Muscle layer of colon (tissue), 2 donors: ENCODE data around the gene PCSK6.

Experiments used
- H3K27ac ChIP-seq: one replicate; pipeline ENCODE4 v1.7.0; 2013; ENCODE audit warnings: low read depth, mild to moderate bottlenecking, low read length, moderate library complexity
- H3K27me3 ChIP-seq, 2 donors: one replicate each; pipeline ENCODE4 v1.7.0; 2013; ENCODE audit warnings: low read length in 2 of 2, mild to moderate bottlenecking in 2 of 2; ENCODE audit not compliant: insufficient read depth in 2 of 2, control insufficient read depth in 1 of 2
- H3K36me3 ChIP-seq: one replicate; pipeline ENCODE4 v1.7.0; 2013; ENCODE audit warnings: mild to moderate bottlenecking, low read length; ENCODE audit not compliant: insufficient read depth
- H3K4me1 ChIP-seq: one replicate; pipeline ENCODE4 v1.7.0; 2013; ENCODE audit warnings: mild to moderate bottlenecking, low read length; ENCODE audit not compliant: insufficient read depth
- H3K4me3 ChIP-seq, 2 donors: one replicate each; pipeline ENCODE4 v1.7.0; 2013; ENCODE audit warnings: low read length in 2 of 2, low read depth in 1 of 2, mild to moderate bottlenecking in 1 of 2, moderate library complexity in 1 of 2
- H3K9ac ChIP-seq: one replicate; pipeline ENCODE4 v1.7.0; 2013; ENCODE audit warnings: low read length
- H3K9me3 ChIP-seq: one replicate; pipeline ENCODE4 v1.7.0; 2013; ENCODE audit warnings: mild to moderate bottlenecking, low read length
- donor health status: abdominal sarcoma.
- donor health status: Adenocarcinoma of cecum.

The PCSK6 gene

DNA sequence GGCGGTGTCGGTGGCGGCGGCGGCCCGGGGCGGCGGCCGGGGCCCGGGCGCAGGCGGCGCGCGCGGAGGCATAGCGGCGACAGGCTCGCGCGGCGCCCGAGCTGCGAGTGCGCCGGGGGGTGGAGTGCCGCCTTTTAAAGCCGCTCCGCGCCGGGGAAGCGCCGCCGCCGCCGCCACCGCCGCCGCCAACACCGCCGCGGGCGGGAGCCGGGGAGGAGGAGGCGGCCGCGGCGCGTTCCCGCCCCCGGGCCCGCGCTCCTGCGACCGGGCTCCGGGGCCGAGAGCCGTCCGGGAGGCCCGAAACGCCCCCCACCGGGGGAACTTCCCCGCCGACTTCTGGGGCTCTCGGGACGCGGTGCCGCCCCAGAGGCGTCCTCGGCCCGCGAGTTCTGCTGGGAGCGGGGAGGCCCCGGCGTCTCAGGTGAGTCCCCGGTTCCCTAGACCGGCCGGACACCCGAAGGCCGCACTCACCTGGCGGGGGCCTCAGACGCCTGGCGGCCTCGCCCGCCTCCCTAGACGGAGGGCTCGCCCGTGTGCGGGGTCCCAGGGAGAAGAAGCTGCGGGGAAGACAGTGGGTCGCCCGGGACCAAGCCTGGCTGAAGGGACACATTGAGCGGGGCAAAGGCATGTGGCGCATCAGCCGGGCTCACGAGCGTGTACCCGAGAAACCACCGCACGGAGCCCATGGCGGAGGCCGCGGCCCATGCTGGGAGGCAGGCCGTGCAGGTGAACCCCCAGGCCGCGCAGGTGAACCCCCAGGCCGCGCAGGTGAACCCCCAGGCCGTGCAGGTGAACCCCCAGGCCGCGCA lies at the start of gene PCSK6:
Gene PCSK6 (minus strand): TSS at position 109 of the 809 bp plus-strand sequence. CDS start 37 bp downstream, at position 72.
- Histone ChIP-seq H3K9me3 (no peaks in the 10 kb centered on the region), H3K4me1 (no peaks in the 10 kb centered on the region), H3K4me3 (no peak within 1 kb of the TSS), H3K27ac (no peak within 1 kb of the TSS), H3K9ac (no peak within 1 kb of the TSS), H3K36me3 (no peaks in the 10 kb centered on the region), H3K27me3 (peaks cover 4 to 11% of the 10 kb centered on the region in 2 donors)

DNA sequence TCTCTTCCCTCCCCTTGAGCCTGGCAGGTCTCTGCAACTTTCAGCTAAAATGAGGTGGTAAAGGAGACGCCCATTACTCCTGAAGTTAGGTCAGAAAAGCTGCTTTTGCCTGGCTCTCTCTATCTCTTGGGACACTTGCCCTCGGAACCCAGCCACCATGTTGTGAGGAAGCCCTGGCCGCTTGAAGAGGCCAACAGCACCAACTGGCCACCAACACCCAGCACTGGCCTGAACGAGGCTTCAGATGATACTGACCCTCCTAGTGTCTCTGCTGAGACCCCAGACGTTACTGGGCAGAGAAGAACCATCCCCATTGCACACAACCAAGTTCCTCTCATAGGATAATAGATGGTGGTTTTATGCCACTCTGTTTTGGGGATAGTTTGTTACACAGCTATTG lies 49.5 kb upstream of the PCSK6 start:
- no peak overlapping the region for H3K4me3 ChIP-seq
- H3K27me3 ChIP-seq = no peaks in the 10 kb centered on the region
- no peak overlapping the region for H3K9ac ChIP-seq
- no peaks in the 10 kb centered on the region for H3K9me3 ChIP-seq
- H3K4me1 ChIP-seq = no peaks in the 10 kb centered on the region
- no peaks in the 10 kb centered on the region for H3K36me3 ChIP-seq
- H3K27ac ChIP-seq = no peak overlapping the region

DNA sequence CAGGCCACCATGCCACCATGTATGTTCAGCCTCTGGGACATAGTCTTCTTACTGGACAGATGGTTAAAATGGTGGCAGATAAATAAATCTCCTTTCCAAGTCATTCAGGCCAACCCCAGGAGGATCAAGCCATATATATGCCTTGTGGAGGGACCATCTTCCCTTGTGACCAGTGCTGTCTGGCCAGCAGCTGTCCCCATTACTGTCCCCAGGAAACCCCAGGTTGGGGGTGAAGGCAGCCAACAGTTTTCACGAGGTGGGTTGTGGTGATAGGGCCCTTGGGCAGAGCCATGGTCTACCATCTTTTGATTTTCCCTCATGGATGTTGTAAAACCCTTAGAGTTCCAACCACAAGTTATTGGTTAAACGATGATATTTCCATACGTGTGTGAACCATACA lies 48.7 kb upstream of the PCSK6 start:
- peaks cover 0 to 1% of the 10 kb centered on the region in 2 donors for H3K27me3 ChIP-seq
- no peak overlapping the region for H3K27ac ChIP-seq
- no peaks in the 10 kb centered on the region for H3K9me3 ChIP-seq
- no peak overlapping the region for H3K4me3 ChIP-seq
- no peak overlapping the region for H3K9ac ChIP-seq
- H3K36me3 ChIP-seq = no peaks in the 10 kb centered on the region
- no peaks in the 10 kb centered on the region for H3K4me1 ChIP-seq

DNA sequence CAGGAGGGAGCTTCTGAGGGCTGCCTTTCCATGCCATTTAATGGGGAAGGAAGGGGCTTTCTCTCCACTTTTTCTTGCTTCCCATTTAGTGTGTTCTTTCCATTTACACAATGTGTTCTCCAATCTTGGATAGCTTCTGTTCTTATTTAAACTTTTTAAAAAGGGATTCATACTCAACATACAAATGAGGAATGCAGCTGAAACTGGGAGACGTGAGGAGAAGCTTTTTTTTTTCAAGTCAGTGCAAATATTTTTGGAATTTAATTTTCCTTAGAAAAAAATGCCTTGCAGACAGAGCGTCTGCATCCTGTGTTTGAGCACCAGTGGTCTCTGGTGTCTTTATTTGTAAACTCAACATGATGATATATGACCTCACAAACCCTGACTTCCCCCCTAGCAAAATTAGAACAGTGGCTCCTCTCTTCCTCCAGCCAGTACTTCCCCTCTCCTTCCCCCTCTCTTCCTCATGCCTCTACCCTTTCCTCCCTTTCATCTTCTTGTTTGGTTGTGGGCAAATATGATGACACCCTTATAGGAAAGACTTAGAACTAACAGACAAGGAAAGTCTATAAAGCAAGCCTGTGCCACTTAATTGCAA lies 48.1 kb upstream of the PCSK6 start:
- Histone ChIP-seq H3K27ac (no peak overlapping the region), H3K36me3 (no peaks in the 10 kb centered on the region)

DNA sequence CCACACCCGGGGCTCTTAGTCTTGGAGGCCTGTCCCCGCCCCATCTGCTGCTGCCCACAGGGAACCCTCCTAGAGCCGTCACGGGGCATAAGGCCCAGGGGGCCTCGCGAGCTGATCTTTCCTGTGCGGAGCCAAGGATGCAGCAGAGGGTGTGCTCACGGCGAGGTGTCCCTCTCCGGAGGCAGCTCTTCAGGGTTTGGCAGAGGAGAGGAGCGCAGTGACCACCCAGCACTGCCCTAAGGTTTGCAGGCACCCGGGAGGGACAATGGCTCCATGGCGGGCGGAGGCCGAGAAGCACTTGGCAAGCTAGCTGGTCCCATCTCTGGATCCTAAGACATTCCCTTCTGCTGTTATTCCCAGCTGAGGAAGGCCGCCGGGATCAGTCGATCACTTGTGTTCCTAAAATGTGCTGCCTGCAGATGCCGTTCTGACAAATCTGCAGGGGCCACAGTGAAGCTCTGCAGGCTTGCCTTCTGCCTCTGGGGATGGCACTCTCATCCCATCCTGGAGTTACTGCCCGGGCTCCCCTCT lies 47.4 kb upstream of the PCSK6 start:
- no peak overlapping the region for H3K4me3 ChIP-seq
- no peak overlapping the region for H3K27ac ChIP-seq
- no peaks in the 10 kb centered on the region for H3K9me3 ChIP-seq
- no peak overlapping the region for H3K9ac ChIP-seq
- H3K27me3 ChIP-seq = peaks cover 0 to 4% of the 10 kb centered on the region in 2 donors
- no peaks in the 10 kb centered on the region for H3K36me3 ChIP-seq
- no peaks in the 10 kb centered on the region for H3K4me1 ChIP-seq

More for the DNA sequence above, 48.1 kb upstream of the PCSK6 start:
- H3K27me3 ChIP-seq = peaks cover 0 to 4% of the 10 kb centered on the region in 2 donors
- H3K4me3 ChIP-seq = no peak overlapping the region
- no peaks in the 10 kb centered on the region for H3K9me3 ChIP-seq
- no peaks in the 10 kb centered on the region for H3K4me1 ChIP-seq
- H3K9ac ChIP-seq = no peak overlapping the region

DNA sequence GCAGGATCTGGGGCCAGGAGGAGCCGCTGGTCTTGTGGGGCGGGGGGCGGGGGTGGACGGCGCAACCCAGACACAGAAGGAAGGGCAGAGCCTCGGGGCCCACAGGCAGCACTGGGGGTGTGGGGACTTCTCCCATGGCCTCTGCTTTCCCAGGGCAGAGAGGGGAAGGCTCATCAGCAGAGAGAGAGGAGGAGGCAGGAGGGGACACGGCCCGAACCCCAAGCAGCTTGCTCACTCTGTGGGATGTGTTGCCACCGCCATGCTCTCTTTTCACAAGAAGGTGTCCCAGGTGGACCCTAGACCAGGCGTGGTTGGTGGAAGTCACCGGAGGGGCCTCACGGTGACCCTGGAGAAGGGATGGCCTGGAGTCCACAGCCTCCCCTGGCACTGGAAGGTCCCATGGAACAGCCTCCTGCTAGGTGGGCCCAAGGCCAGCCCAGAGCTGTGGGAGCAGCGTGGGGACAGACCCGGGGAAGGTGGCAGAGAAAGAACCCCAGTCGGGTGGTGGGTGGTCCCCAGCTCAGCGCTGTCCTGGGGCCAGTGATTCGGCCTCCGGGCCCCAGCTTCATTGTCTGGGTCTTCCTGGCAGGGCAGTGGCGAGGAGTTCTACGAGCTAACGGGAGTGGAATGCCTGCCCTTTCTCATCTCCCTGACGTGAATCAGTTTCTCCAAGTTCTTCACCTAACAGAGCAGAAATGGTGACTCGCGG lies 46.8 kb upstream of the PCSK6 start:
- no peak overlapping the region for H3K9ac ChIP-seq
- H3K27me3 ChIP-seq = peaks cover 0 to 4% of the 10 kb centered on the region in 2 donors
- no peak overlapping the region for H3K4me3 ChIP-seq
- H3K27ac ChIP-seq = no peak overlapping the region
- H3K9me3 ChIP-seq = no peaks in the 10 kb centered on the region
- H3K36me3 ChIP-seq = no peaks in the 10 kb centered on the region
- H3K4me1 ChIP-seq = no peaks in the 10 kb centered on the region

DNA sequence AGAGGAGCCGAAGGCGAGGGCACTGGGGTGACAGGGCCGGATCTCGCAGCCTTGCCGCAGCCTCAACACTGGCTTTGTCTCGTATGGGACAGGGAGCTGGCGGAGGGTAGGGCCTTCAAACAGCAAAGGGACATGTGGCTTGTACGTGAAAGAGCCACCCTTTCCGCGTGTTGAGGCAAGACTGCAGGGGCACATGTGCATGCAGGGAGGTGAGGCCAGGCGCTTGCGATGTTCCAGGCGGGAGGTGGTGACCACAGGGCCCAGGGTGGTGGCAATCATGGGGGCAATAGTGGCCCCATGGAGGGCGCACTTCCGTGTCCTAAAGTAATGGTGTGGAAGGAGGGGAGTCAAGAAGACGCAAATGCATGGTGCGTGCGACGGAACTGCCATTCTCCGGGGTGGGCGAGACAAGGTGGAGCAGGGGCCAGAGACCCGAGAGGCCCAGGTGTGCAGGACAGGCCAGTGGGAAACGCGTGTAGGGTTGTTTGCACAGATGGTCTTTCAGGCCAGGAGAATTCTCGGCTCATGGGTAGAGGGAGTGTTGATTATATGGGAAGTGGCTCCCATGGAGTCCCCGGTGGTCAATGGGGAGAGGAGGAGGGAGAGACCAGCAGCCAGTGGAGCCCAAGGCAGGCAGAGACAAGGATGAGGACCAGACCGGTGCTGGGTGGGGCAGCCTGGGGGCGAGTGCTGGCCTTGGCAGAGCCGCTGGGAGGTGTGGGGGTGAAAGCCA lies 45.8 kb upstream of the PCSK6 start:
- Histone ChIP-seq H3K27ac (no peak overlapping the region), H3K4me3 (no peak overlapping the region), H3K36me3 (no peaks in the 10 kb centered on the region), H3K27me3 (peaks cover 0 to 4% of the 10 kb centered on the region in 2 donors), H3K4me1 (no peaks in the 10 kb centered on the region), H3K9me3 (no peaks in the 10 kb centered on the region), H3K9ac (no peak overlapping the region)

DNA sequence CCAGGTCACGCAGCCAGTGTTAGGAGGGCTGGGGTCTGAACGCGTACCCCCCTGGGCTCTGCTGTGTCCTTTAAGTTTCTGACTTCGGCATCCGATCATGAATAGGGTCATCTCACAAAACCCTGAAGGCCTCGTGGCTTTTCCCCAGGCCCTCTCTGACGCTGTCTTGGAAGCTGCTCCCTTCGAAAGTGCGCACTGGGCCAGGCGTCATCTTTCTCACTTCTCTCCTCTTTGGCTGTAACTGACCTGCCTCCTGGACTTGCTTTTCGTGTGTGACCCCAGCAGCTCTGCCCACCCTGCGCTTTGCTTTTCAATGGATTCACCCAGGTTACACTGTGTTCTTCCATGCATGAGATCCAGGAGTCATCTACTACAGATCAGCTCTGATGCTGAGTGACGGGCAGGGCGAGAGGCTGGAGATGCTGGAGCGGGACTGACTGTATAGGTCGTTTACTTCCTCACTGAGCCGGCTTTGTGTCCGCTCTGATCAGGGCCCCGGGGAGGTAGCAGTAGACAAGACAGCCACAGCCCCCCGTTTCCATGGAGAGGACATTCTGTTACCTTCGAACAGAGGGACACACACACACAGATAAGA lies 45.0 kb upstream of the PCSK6 start:
- Histone ChIP-seq H3K4me3 (no peak overlapping the region), H3K4me1 (peaks cover under 1% of the 10 kb centered on the region), H3K27me3 (peaks cover 0 to 4% of the 10 kb centered on the region in 2 donors), H3K36me3 (no peaks in the 10 kb centered on the region), H3K27ac (no peak overlapping the region), H3K9ac (no peak overlapping the region), H3K9me3 (no peaks in the 10 kb centered on the region)

DNA sequence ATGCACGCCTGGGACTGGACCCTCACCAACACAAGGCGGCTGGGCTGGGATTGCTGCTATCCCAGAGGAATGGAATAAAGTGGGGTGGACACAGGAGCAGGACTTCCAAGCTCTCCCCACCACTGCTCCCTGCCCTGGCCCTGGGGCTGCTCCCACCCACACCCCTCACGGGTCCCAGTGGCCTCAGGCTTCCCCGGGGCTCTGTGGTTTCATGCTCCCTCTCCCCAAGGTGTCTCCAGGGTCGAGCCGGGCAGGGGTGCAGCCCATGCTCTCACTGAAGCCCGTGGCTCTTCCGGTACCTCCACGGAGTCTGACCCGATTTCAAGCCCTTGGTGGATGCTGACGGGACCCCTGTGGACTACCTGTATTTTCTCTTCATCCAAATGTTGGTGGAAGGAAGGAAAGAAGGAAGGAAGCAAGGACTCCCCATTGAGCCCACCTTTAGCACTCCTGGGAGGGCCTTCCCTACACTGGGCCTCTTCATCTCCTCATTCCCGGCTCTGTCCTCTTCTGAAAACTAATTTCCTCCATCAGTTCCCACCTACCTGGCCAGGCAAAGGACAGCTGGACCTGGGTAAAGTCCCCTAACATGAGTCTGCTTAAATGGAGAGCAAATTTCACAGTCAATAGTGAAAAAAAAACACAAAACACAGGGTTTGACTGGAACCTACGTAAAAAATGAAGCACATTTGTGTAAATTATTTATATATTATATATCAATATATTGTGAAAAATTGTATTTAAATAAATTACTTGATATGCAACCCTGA lies 44.0 kb upstream of the PCSK6 start:
- Histone ChIP-seq H3K27ac (no peak overlapping the region), H3K9ac (no peak overlapping the region), H3K4me1 (peaks cover 10% of the 10 kb centered on the region), H3K4me3 (no peak overlapping the region), H3K36me3 (no peaks in the 10 kb centered on the region), H3K27me3 (peaks cover 0 to 4% of the 10 kb centered on the region in 2 donors), H3K9me3 (no peaks in the 10 kb centered on the region)

DNA sequence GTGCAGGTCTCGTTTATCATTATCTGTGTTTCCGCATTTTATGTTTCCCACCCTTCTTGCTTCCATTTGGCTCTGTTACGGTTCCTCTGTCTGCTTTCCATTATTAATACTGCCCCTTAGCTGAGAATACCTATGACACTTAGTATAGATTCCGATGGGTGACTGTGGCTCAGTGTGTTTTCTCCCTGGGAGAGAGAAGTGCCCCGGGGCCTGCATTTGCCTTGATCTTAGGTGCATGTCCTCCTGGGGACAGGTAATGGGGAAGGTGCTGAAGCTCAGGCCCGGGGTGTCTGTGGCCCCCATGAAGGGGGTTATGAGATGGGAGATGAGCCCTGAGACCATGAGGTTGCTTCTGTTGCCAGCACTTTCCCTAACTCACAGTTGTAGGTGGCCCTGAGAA lies 43.4 kb upstream of the PCSK6 start:
- H3K9me3 ChIP-seq = no peaks in the 10 kb centered on the region
- no peaks in the 10 kb centered on the region for H3K36me3 ChIP-seq
- no peak overlapping the region for H3K9ac ChIP-seq
- peaks cover 0 to 4% of the 10 kb centered on the region in 2 donors for H3K27me3 ChIP-seq
- no peak overlapping the region for H3K4me3 ChIP-seq
- peaks cover 16% of the 10 kb centered on the region for H3K4me1 ChIP-seq
- H3K27ac ChIP-seq = no peak overlapping the region
